Measurements from ENCODE around the gene TBPL1.

DNA sequence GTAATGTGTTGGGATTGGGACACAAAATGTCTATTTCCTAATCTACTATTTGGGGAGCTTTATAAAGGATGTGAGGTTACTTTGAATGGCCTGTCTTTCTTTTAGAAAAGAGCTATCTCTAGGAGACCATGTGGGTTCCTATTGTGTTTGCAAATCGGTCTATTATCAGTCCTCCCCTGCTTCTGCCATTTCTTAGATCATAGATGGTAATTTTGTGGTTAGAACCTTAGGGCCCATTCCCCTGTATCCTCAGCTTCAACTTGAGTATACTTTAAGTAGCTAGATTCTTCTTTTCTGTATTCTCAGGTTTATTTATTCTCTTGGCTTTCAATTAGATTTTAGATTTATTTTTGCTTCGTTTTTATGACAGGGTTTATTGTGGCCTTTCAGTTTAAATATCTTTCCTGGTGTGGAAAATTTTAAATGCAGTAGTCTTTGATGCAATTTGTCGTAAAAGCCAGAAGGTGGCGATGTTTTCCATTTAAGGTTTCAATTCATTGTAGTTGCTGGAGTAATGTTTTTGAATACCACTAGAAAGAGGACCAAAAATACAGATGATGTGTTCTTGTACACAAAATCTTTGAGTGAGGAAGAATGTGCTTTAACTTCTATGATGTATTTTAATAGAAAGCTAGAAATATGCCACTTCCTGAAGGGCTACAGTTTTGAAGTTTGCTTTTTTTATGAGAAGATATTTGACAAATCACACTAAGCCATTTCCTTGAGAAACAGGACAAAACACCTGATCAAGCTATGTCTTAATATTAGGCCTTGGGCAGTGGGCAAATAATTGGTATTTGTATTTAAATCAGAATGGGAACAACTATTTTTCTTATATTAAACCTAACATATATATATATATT lies 20.3 kb downstream of the TBPL1 start:
- TF ChIP-seq EZH2 (IDR thresholded peaks at IDR 0.05; ENCODE audit: insufficient read depth, poor library complexity, severe bottlenecking) (no peak), EZH2phosphoT487 (IDR thresholded peaks at IDR 0.05; ENCODE audit: insufficient read depth, low read depth) (no peak)
